Stomach (tissue), 4 donors: ENCODE measurements around the gene GOLGA6L10.

ENCODE experiments used
- EP300 ChIP-seq: sonication (generic); formaldehyde crosslinking; IDR thresholded peaks from one replicate; pipeline ENCODE4 v1.6.1; 2017; ENCODE audit warnings: antibody characterized with exemption
- TF ChIP-seq, protein P1 (sequence below), 7 experiments: fragments of 450-650 bp in 4 of 7; fragments of 200-600 bp in 3 of 7; sonication (generic) in 3 of 7; IDR thresholded peaks; one replicate each; pipeline ENCODE4 v1.5.1; 2016 to 2019; ENCODE audit warnings: antibody characterized with exemption in 7 of 7, control low read depth in 2 of 7, mild to moderate bottlenecking in 1 of 7

- TF ChIP-seq EP300: no peak
- TF ChIP-seq, protein P1, sequence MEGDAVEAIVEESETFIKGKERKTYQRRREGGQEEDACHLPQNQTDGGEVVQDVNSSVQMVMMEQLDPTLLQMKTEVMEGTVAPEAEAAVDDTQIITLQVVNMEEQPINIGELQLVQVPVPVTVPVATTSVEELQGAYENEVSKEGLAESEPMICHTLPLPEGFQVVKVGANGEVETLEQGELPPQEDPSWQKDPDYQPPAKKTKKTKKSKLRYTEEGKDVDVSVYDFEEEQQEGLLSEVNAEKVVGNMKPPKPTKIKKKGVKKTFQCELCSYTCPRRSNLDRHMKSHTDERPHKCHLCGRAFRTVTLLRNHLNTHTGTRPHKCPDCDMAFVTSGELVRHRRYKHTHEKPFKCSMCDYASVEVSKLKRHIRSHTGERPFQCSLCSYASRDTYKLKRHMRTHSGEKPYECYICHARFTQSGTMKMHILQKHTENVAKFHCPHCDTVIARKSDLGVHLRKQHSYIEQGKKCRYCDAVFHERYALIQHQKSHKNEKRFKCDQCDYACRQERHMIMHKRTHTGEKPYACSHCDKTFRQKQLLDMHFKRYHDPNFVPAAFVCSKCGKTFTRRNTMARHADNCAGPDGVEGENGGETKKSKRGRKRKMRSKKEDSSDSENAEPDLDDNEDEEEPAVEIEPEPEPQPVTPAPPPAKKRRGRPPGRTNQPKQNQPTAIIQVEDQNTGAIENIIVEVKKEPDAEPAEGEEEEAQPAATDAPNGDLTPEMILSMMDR (IDR thresholded peaks at IDR 0.05): no peak
Measured at GRCh38 chr15:82313446-82313845, 35.8 kb downstream of the GOLGA6L10 start.
